Breast epithelium (tissue), 4 donors: ENCODE results near the gene F12. TPM values are rescaled to one million over a fixed set of nuclear protein-coding genes. Genes with fewer than 3 reads are reported as not detected.
A peak's percentile ranks its signal among the peaks of the same experiment; 100 is the strongest.
"Not testable (repeated sequence)": the region's sequence is repeated elsewhere in the genome, so short reads cannot be mapped to it uniquely, and the experiment has no call there.

Source experiments
- DNase-seq, 2 donors: peaks; one replicate each; pipeline ENCODE4 v3.0.0-alpha.2; 2019; ENCODE audit warnings: low spot score in 2 of 2
- H3K27ac ChIP-seq, 2 donors: fragments of 200-600 bp; sonication (generic) in 1 of 2; one replicate each; pipeline ENCODE4 v1.5.1; 2016 to 2019; ENCODE audit warnings: mild to moderate bottlenecking in 1 of 2
- H3K27me3 ChIP-seq, 2 donors: fragments of 200-600 bp; sonication (generic) in 1 of 2; one replicate each; pipeline versions ENCODE4 v1.5.1 to v1.6.0; 2017 to 2019; ENCODE audit warnings: control low read depth in 1 of 2, mild to moderate bottlenecking in 1 of 2
- H3K36me3 ChIP-seq: fragments of 200-600 bp; one replicate; pipeline ENCODE4 v1.5.1; 2019
- H3K4me1 ChIP-seq, 2 donors: fragments of 200-600 bp; sonication (generic); one replicate each; pipeline ENCODE4 v1.5.1; 2016 to 2019; ENCODE audit warnings: control low read depth in 1 of 2
- H3K4me3 ChIP-seq, 3 donors: fragments of 200-600 bp; sonication (generic); 1 replicate in 2 of 3; 2 replicates in 1 of 3; pipeline ENCODE4 v1.5.1; 2016 to 2019; ENCODE audit warnings: mild to moderate bottlenecking in 3 of 3, moderate library complexity in 2 of 3
- H3K9me3 ChIP-seq, 2 donors: fragments of 200-600 bp; sonication (generic) in 1 of 2; one replicate each; pipeline ENCODE4 v1.5.1; 2016 to 2019; ENCODE audit warnings: control low read depth in 1 of 2
- CTCF ChIP-seq, 3 donors: fragments of 450-650 bp; IDR thresholded peaks; one replicate each; pipeline ENCODE4 v1.5.1; 2016 to 2017; ENCODE audit warnings: antibody characterized with exemption in 3 of 3, mild to moderate bottlenecking in 3 of 3, moderate library complexity in 3 of 3
- POLR2A ChIP-seq: fragments of 450-650 bp; IDR thresholded peaks from one replicate; pipeline ENCODE4 v1.6.1; 2016; ENCODE audit warnings: antibody characterized with exemption, mild to moderate bottlenecking, moderate library complexity
- POLR2AphosphoS5 ChIP-seq, 3 donors: sonication (generic); formaldehyde crosslinking; IDR thresholded peaks; one replicate each; pipeline ENCODE4 v1.6.1; 2017; ENCODE audit warnings: antibody characterized with exemption in 3 of 3
- intact Hi-C: fragments of 100-400 bp; cut with DNase I; formaldehyde crosslinking; loops from one replicate; pipeline ENCODE4 v1.15.1; 2023; ENCODE audit warnings: low total_unique reads
- total RNA-seq, 3 donors: library from RNA; depleted of rRNA; stranded (reverse); fragments of >200 nt; gene quantifications; one replicate each; pipeline ENCODE4 v1.1.0, GENCODE V29; 2016

F12 gene
- total RNA-seq, 3 donors from 2014 or later: 0.64 to 2.9 (median 2.6) TPM

GRCh38 chr5:177376107-177376506 is 33.3 kb downstream of the F12 start:
- H3K27ac ChIP-seq: no peak overlapping the region
- TF ChIP-seq POLR2AphosphoS5 (IDR thresholded peaks at IDR 0.05) (no peak), POLR2A (no peak), CTCF (IDR thresholded peaks at IDR 0.05) (no peak)
- intact Hi-C loops: no loop called here
- no peak for DNase-seq
- H3K4me3 ChIP-seq: no peak overlapping the region
- H3K4me1 ChIP-seq: no peaks in the 10 kb centered on the region
- H3K36me3 ChIP-seq: no peaks in the 10 kb centered on the region
- H3K27me3 ChIP-seq: no peaks in the 10 kb centered on the region
- no peaks in the 10 kb centered on the region for H3K9me3 ChIP-seq

- H3K27me3 ChIP-seq, H3K36me3 ChIP-seq, H3K4me3 ChIP-seq, DNase-seq, H3K27ac ChIP-seq, H3K4me1 ChIP-seq, intact Hi-C loops, H3K9me3 ChIP-seq: not testable (repeated sequence)
Measured at GRCh38 chr5:177375516-177375915, 33.8 kb downstream of the F12 start.

DNA sequence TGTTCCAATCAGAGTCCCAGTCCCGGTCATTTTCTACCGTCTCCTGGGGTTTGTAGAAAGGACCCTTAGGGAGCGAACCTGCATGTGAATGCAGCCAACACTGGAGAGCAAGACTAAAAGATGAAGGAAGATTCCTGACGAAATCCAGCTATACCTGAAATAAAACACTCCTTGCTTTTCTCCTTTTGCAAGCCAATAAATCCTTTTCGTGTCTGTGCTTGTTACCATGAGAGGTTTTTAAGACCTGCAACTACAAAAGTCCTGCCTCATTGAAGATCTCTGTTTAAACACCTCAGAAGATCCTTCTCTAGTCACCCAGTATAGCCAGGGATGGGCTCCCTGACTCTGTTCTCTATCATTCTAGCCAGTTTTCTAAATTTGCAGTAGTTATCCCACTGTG is 35.2 kb downstream of the F12 start:
- TF ChIP-seq POLR2A (no peak), CTCF (IDR thresholded peaks at IDR 0.05) (no peak)
- intact Hi-C loops: no loop called here
- H3K36me3 ChIP-seq: no peaks in the 10 kb centered on the region
- no peak overlapping the region for H3K4me3 ChIP-seq
- H3K27me3 ChIP-seq: no peaks in the 10 kb centered on the region
- DNase-seq: no peak
- H3K9me3 ChIP-seq: no peaks in the 10 kb centered on the region
- H3K4me1 ChIP-seq: no peaks in the 10 kb centered on the region
- H3K27ac ChIP-seq: peak overlapping the region in 1 of 2 donors; percentile 66

DNA sequence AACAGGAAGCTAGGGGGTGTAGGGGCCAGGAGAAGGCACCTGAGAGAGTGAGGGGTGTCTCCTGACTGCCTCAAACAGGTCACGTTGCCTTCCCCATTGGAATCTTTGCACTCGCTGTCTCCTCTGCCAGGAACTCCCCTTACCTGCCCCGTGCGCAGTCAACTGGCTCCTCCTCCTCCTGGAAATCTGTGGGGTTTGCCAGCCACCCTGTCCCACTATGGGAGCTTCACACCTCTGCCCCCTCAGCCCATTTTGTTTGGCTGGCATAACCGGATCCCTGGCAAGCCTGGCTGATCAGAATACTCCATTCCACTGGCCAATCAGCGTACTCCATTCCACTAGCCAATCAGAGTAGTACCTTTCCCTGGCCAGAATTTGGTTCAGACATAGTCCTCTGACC is 35.6 kb downstream of the F12 start:
- H3K9me3 ChIP-seq: no peaks in the 10 kb centered on the region
- H3K27me3 ChIP-seq: no peaks in the 10 kb centered on the region
- intact Hi-C loops: no loop called here
- H3K4me1 ChIP-seq: no peaks in the 10 kb centered on the region
- H3K36me3 ChIP-seq: no peaks in the 10 kb centered on the region
- TF ChIP-seq POLR2AphosphoS5 (IDR thresholded peaks at IDR 0.05) (no peak), POLR2A (no peak), CTCF (IDR thresholded peaks at IDR 0.05) (no peak)
- H3K27ac ChIP-seq: peak overlapping the region; percentile 58 to 66
- no peak overlapping the region for H3K4me3 ChIP-seq
- no peak for DNase-seq

DNA sequence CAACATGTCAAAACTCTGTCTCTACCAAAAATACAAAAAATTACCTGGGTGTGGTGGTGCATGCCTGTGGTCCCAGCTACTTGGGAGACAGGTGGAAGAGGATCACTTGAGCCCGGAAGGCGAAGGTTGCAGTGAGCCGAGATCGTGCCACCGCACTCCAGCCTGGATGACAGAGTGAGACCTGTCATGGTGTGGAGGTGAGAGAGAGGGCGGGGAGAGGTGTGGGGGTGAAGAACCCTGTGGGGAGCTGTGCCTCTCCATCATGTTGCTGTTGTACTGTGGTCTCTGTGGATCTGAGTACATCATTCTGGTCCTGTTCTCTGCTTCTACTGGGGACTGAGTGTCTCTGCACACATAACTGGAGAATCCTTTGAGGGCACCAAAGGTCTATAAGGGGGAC is 36.5 kb downstream of the F12 start:
- no peak overlapping the region for H3K27ac ChIP-seq
- no peaks in the 10 kb centered on the region for H3K9me3 ChIP-seq
- no peak for DNase-seq
- H3K4me1 ChIP-seq: no peaks in the 10 kb centered on the region
- no peak for TF ChIP-seq POLR2A
- TF ChIP-seq CTCF (IDR thresholded peaks at IDR 0.05): no peak
- TF ChIP-seq POLR2AphosphoS5 (IDR thresholded peaks at IDR 0.05): no peak
- H3K36me3 ChIP-seq: no peaks in the 10 kb centered on the region
- H3K4me3 ChIP-seq: no peak overlapping the region
- intact Hi-C loops: no loop called here
- no peaks in the 10 kb centered on the region for H3K27me3 ChIP-seq
